ENCODE results near the gene CTSC. TPM values are rescaled to one million over a fixed set of nuclear protein-coding genes. Genes with fewer than 3 reads are reported as not detected.

CTSC gene
- total RNA-seq, 1 donor from 2014 or later = 109 TPM

- no peak for TF ChIP-seq CTCF (IDR thresholded peaks at IDR 0.05; ENCODE audit: insufficient read depth, low read length, poor library complexity, severe bottlenecking)
- no peak for DNase-seq (ENCODE audit: low read depth)
- Histone ChIP-seq H3K4me3 (ENCODE audit: low read depth, low read length) (no peak overlapping the region), H3K27me3 (ENCODE audit: control insufficient read depth, insufficient read depth, low read length) (no peaks in the 10 kb centered on the region), H3K36me3 (ENCODE audit: control insufficient read depth, insufficient read depth, low read length) (peaks cover 2% of the 10 kb centered on the region)
Measured at GRCh38 chr11:88306785-88307184, 30.8 kb downstream of the CTSC start.

- TF ChIP-seq CTCF (IDR thresholded peaks at IDR 0.05; ENCODE audit: insufficient read depth, low read length, poor library complexity, severe bottlenecking) = no peak
- no peak for DNase-seq (ENCODE audit: low read depth)
- no peak overlapping the region for H3K4me3 ChIP-seq (ENCODE audit: low read depth, low read length)
- peaks cover 2% of the 10 kb centered on the region for H3K36me3 ChIP-seq (ENCODE audit: control insufficient read depth, insufficient read depth, low read length)
- no peaks in the 10 kb centered on the region for H3K27me3 ChIP-seq (ENCODE audit: control insufficient read depth, insufficient read depth, low read length)
Measured at GRCh38 chr11:88305430-88305829, 32.1 kb downstream of the CTSC start.

GRCh38 chr11:88304352-88304751 is 33.2 kb downstream of the CTSC start:
- no peak for DNase-seq (ENCODE audit: low read depth)
- Histone ChIP-seq H3K27me3 (ENCODE audit: control insufficient read depth, insufficient read depth, low read length) (no peaks in the 10 kb centered on the region), H3K36me3 (ENCODE audit: control insufficient read depth, insufficient read depth, low read length) (peaks cover 2% of the 10 kb centered on the region)

GRCh38 chr11:88303037-88303436 is 34.5 kb downstream of the CTSC start:
- no peak for TF ChIP-seq CTCF (IDR thresholded peaks at IDR 0.05; ENCODE audit: insufficient read depth, low read length, poor library complexity, severe bottlenecking)
- H3K4me3 ChIP-seq (ENCODE audit: low read depth, low read length) = no peak overlapping the region
- no peaks in the 10 kb centered on the region for H3K27me3 ChIP-seq (ENCODE audit: control insufficient read depth, insufficient read depth, low read length)
- H3K36me3 ChIP-seq (ENCODE audit: control insufficient read depth, insufficient read depth, low read length) = peaks cover 2% of the 10 kb centered on the region
- no peak for DNase-seq (ENCODE audit: low read depth)

More at GRCh38 chr11:88304352-88304751, 33.2 kb downstream of the CTSC start:
- no peak overlapping the region for H3K4me3 ChIP-seq (ENCODE audit: low read depth, low read length)
- TF ChIP-seq CTCF (IDR thresholded peaks at IDR 0.05; ENCODE audit: insufficient read depth, low read length, poor library complexity, severe bottlenecking) = no peak

- TF ChIP-seq CTCF (IDR thresholded peaks at IDR 0.05; ENCODE audit: insufficient read depth, low read length, poor library complexity, severe bottlenecking) = no peak
- no peak for DNase-seq (ENCODE audit: low read depth)
- H3K4me3 ChIP-seq (ENCODE audit: low read depth, low read length) = no peak overlapping the region
- no peaks in the 10 kb centered on the region for H3K27me3 ChIP-seq (ENCODE audit: control insufficient read depth, insufficient read depth, low read length)
- H3K36me3 ChIP-seq (ENCODE audit: control insufficient read depth, insufficient read depth, low read length) = peaks cover 2% of the 10 kb centered on the region
Measured at GRCh38 chr11:88301488-88302140, 35.9 kb downstream of the CTSC start.

- no peak for TF ChIP-seq CTCF (IDR thresholded peaks at IDR 0.05; ENCODE audit: insufficient read depth, low read length, poor library complexity, severe bottlenecking)
- peaks cover 2% of the 10 kb centered on the region for H3K36me3 ChIP-seq (ENCODE audit: control insufficient read depth, insufficient read depth, low read length)
- DNase-seq (ENCODE audit: low read depth) = no peak
- no peaks in the 10 kb centered on the region for H3K27me3 ChIP-seq (ENCODE audit: control insufficient read depth, insufficient read depth, low read length)
- H3K4me3 ChIP-seq (ENCODE audit: low read depth, low read length) = no peak overlapping the region
Measured at GRCh38 chr11:88300888-88301487, 36.5 kb downstream of the CTSC start.

All from kidney epithelial cell (primary cell).